IPS-NIHi7 (cell line): Measurements from ENCODE around the gene LSM14A.
"Not testable (repeated sequence)": the region's sequence is repeated elsewhere in the genome, so short reads cannot be mapped to it uniquely, and the experiment has no call there.

Experiments used
- DNase-seq: peaks from one replicate; pipeline ENCODE4 v3.0.0; 2012; ENCODE audit warnings: mixed read lengths; ENCODE audit errors: extremely low spot score

Gene LSM14A

GRCh38 chr19:34171877-34172660, at the start of gene LSM14A:
LSM14A (plus strand) TSS chr19:34172504; CDS start chr19:34172643, 139 bp downstream.
- DNase-seq, result peak; percentile 94

- DNase-seq, result no peak
These were observed 47.5 kb upstream of the LSM14A start for GRCh38 chr19:34124828-34125227.

DNA sequence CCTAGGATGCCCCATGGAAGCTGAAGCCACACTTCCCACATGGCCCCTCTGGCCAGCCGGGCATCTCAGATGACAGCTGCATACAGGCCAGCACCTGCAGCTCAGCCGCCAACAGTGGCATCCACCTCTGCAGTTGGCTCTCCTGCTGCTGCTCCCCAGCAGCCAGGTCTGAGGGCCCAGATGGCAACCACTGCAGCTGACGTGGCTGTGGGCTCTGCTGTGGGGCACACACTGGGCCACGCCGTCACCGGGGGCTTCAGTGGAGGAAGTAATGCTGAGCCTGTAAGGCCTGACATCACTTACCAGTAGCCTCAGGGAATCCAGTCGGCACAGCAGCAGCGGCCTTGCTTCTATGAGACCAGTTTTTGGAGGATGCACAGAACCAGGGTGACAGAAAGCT, 45.3 kb upstream of the LSM14A start:
- DNase-seq, result no peak

DNA sequence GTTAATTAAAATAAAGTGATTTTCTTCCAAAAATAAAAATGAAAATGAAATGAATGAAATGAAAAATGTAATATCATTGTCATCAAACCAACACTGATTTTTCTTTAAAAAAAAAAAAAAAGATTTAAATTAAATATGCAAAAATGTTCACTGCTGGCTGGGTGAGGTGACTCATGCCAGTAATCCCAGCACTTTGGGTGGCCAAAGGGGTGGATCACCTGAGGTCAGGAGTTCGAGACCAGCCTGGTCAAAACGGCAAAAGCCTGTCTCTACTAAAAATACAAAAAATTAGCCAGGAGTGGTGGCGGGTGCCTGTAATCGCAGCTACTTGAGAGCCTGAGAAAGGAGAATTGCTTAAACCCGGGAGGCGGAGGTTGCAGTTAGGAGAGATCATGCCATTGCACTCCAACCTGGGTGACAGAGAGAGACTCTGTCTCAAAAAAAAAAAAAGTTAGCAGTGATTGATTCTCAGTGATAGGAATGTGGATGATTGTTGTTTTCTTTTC, 44.6 kb upstream of the LSM14A start:
- DNase-seq, result no peak

DNA sequence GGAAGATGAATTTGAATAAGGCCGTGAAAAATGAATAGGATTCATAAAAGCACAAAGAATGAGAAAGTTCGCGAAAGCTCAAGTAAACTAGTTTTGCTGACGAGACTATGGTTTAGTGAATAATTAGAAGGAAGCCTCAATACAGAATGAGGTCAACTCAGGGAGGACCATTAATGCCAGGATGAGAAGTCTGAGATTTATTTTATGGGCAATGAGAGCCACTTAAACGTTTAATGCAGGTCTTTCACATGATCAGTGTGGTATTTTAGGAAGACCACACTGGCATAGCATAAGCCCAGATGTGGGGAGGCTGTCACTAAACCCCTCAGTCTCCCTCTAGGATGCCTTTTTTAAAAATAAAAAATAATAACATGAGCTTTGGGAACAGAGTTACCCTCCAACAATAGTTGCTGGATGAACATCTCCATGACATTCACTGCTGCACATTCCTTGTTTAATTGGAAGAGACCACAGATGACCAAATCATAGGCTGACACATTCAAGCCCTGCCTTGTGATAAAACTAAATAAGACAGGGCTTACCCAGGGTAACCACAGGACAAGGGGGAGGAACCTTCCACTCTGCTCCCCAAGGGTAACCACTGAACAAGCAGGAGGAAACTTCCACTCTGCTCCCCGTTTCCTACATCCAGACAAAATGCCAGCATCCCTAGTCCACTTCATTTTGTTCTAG, 43.6 kb upstream of the LSM14A start:
- DNase-seq, result no peak

- no peak for DNase-seq
These were observed 41.2 kb upstream of the LSM14A start for GRCh38 chr19:34131100-34131499.

GRCh38 chr19:34132145-34132544, 40.2 kb upstream of the LSM14A start:
- not testable (repeated sequence) for DNase-seq

DNA sequence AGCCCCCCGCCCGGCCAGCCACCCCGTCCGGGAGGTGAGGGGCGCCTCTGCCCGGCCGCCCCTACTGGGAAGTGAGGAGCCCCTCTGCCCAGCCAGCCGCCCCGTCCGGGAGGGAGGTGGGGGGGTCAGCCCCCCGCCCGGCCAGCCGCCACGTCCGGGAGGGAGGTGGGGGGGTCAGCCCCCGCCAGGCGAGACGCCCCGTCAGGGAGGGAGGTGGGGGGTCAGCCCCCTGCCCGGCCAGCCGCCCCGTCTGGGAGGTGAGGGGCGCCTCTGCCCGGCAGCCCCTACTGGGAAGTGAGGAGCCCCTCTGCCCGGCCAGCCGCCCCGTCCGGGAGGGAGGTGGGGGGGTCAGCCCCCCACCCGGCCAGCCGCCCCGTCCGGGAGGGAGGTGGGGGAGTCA, 39.6 kb upstream of the LSM14A start:
- DNase-seq, result not testable (repeated sequence)

GRCh38 chr19:34134190-34135053, 37.9 kb upstream of the LSM14A start:
- peak; percentile 98 for DNase-seq

DNA sequence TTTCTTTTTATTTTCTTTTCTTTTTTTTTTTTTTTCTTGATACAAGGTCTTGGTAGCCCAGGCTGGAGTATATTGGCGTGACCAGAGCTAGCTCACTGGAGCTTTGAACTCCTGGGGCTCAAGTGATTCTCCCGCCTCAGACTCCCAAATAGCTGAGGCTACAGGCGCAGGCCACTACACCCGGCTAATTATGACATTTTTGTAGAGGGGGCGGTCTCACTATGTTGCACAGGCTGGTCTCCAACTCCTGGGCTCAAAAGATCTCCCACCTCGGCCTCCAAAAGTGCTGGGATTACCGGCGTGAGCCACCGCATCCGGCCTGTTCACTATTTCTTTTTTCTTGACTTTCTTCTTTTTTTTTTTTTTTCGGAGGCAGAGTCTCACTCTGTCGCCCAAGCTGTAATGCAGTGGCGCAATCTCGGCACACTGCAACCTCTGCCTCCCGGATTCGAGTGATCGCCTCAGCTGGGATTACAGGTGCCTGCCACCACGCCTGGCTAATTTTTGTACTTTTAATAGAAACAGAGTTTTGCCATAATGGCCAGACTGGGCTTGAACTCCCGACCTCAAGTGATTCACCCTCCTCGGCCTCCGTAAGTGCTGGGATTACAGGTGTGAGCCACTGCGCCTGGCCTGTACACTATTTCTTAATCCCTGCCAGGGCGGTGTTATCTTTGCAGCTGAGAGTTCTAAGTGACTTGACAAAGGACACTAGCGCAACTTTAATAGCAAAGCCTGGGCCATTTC, 37.1 kb upstream of the LSM14A start:
- no peak for DNase-seq

DNA sequence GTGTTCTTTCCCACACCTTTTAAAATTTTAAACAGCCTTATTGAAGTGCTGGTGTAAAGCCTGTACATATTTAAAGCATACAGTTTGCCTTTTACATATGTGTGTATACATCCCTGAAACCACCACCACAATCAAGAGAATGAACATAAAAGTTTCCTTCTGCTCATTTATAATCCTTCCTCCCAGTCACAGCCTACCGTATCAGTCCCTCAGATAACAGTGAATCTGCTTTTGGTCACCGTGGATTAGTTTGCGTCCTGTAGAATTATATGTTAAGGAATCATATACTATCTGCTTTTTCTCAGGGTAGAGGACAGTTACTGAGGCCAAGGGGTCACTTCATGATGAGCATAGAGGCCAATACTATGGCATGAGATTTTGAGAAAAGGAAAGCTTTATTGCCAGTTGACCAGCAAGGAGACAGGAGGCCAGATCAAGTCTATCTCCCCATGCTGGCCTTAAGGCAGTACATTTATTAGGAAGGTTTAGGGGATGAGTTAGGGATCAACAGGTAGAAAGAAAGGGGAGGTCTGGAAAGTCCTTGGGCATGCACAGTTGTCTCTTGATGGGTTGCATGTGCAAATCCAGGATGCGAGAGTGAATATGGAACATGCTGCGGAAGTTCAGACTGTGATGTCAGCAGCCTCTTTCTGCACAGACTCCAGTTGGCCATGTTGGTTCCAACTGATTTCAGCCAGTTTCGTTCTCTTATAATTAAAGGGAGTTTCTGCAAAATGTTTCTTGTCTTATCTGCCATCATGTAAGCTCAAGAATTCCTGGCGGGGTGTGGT, 36.3 kb upstream of the LSM14A start:
- no peak for DNase-seq

DNA sequence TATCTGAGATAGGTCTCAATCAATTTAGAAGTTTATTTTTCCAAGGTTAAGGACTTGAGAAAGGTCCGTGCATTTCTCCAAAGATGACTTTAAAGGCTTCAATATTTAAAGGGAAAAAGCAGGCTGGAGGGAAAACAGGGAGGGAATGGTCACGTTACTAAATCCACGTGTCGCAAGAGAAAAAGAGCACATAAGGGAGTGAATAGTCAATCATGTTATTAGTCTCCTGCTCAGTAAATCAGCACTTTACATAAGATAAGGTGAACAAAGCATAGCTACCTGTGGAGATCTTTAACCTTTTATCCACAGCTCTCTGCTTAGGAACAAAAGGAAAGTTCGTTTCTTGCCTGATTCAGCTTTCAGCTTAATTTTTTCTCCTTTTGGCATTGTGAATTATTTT, 31.3 kb upstream of the LSM14A start:
- no peak for DNase-seq

DNA sequence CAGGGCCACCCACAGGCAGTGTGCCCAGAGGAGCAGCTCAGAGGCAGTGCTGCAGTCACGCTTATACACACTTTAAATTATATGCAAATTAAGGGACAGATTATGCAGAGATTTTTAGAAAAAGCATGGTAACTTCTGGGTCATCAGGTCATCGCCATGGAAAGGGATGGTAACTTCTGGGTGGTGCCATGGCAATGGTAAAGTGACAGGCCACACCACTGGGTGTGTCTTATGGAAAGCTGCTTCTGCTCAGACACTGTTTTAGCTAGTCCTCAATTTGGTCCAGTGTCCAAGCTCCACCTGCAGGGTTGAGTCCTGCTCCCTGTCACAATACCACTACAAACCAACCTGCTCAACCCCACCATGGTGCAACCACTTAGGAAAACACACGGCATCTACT, 29.9 kb upstream of the LSM14A start:
- no peak for DNase-seq

DNA sequence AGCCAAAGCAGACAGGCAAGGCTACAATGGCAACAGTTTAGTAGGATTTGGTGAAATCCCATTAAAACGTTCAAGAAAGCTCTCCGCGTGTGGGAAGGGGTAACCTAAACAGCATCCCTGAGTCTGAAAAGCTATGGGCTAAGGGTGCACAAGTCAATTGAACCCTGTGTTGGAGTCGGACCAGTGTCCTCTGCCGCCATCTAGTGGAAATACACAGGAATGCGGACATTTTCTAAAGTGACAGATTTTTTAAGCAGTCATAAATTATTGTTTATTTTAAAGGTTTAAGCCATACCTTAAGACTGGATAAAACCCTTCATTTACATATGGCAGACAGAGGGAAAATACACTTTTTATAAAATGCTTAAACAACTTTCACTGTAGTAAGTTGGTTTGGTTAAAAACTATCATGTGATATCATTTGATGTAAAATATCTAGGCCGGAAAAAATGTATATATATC, 26.5 kb upstream of the LSM14A start:
- peak; percentile 75 for DNase-seq

DNA sequence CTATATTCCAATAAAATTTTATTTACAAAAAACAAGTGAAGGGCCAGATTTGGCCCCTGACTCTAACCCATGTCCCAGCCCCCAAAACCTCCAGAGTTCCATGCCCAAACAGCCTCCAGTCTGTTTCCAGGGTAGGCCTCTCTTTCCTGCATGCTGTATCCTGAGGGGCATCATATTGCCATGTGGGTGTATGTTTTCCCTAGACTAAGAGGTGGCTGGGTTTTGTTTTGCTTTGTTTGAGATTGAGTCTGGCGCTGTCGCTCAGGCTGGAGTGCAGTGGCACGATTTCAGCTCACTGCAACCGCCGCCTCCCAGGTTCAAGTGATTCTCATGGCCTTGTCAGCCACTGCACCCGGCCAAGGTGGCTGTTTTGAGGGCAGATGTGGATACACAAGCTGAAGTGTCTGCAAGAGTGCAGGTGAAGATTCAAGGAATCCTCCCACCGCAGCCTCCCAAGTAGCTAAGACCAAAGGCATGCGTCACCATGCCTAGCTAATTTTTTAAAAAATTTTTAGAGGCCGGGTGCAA, 23.6 kb upstream of the LSM14A start:
- no peak for DNase-seq

GRCh38 chr19:34149873-34150272, 22.4 kb upstream of the LSM14A start:
- no peak for DNase-seq

DNA sequence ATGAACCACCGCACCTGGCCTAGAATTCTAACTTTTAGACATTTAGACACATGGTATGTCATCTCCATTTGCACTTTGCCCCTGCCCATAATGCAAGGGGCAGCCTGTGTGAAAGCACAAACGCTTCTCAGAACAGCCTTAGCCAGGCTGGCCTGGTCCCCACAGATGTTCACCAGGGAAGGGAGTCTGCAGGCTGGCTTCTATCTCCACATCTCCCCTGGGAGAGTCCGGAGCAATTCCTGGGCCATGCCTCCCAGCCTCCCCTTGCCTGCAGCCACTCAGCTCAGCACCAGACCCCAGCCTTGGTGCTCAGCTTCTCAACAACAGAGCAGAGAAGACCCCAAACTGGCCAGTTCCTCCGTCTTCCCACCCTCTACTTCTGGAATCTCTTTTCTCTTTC, 21.7 kb upstream of the LSM14A start:
- DNase-seq, result no peak

- no peak for DNase-seq
These were observed 20.9 kb upstream of the LSM14A start for GRCh38 chr19:34151439-34151838.

DNA sequence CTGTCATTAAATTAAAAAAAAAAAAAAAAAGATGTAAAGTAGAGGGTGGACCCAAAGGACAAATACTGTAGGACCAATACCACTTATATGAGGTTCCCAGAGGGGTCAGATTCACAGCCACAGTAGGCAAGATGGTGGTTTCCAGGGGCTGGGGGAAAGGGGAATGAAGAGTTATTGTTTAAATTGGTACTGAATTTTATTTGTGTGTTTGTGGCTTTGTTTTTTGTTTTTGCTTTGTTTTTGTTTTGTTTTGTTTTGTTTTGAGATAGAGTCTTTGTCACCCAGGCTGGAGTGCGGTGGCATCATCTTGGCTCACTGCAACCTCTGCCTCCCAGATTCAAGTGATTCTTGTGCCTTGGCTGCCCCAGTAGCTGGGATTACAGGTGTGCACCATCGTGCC, 17.9 kb upstream of the LSM14A start:
- DNase-seq, result no peak

DNA sequence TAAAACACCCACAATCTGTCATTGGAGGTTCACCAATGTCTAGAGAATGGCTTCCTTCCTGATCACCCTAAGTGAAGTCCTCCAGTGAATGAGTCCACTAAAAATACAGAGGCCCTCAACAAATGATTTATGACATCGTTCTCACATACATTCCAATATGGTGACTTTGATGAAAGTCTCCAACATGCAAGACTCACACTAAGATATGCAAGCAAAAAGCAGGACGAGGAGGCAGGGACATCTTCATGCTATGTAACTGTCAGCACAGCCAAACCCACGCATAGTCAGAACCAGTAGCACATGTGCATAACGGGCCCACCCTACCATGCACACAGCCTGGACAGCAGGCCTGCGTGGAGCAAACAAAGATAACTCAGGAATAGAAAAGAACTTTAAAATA, 16.6 kb upstream of the LSM14A start:
- no peak for DNase-seq
